HCT116 (cell line): Measurements from ENCODE around the gene PDE9A. TPM values are rescaled to one million over a fixed set of nuclear protein-coding genes. Genes with fewer than 3 reads are reported as not detected.

Experiments used
- ATAC-seq: fragments of 200-7000 bp; cut with Tn5 transposase; 2 replicates; pipeline ENCODE4 v1.9.1; 2020; ENCODE audit warnings: mild to moderate bottlenecking, moderate library complexity
- BruUV-seq: library from RNA; stranded (reverse); fragments of 400-500 nt; replicated peaks from 2 replicates; lab custom pipeline; 2021; lab: Mats Ljungman, UMichigan
- CTCF ChIA-PET: fragments of 300-600 bp; sonication (Branson Sonifier 250); formaldehyde crosslinking; loops from one replicate; lab custom pipeline; 2021; ENCODE audit warnings: antibody characterized with exemption; lab: Charles Lee
- POLR2A ChIA-PET: fragments of 300-600, 350-600 bp; sonication (Branson Sonifier 250); formaldehyde crosslinking; loops from one replicate; lab custom pipeline; 2021; ENCODE audit warnings: antibody characterized with exemption; lab: Charles Lee
- RAD21 ChIA-PET, 2 experiments: fragments of 300-600 bp; sonication (Branson Sonifier 250); formaldehyde crosslinking; loops; one replicate each; lab custom pipeline; 2023; ENCODE audit warnings: low total read pairs in 2 of 2; ENCODE audit not compliant: uncharacterized antibody in 2 of 2, unreplicated experiment in 2 of 2, low non-redundant PET in 1 of 2; lab: Charles Lee
- DNase-seq: peaks from one replicate; pipeline ENCODE4 v3.0.0-alpha.2; 2010; ENCODE audit warnings: low read depth, low spot score
- H2AFZ ChIP-seq: fragments of 200-600 bp; shearing (Covaris generic), sonication (generic); 2 replicates; pipeline ENCODE4 v1.6.1; 2017; ENCODE audit warnings: low read depth, mixed run types, mixed read lengths, antibody characterized with exemption, low read length; ENCODE audit not compliant: poor library complexity, severe bottlenecking
- H3K27ac ChIP-seq: 2 replicates; pipeline ENCODE4 v1.5.1; 2012; ENCODE audit warnings: low read depth, low read length
- H3K27me3 ChIP-seq: fragments of 200-600 bp; sonication (generic); 2 replicates; pipeline ENCODE4 v1.6.1; 2016; ENCODE audit warnings: mixed run types, low read length, mixed read lengths; ENCODE audit not compliant: insufficient read depth
- H3K36me3 ChIP-seq, 2 experiments: fragments of 200-500 bp in 1 of 2; fragments of 200-600 bp in 1 of 2; sonication (Bioruptor generic) in 1 of 2; sonication (generic) in 1 of 2; 2 replicates each; pipeline versions ENCODE4 v1.5.1 to v1.6.1; 2014 to 2016; ENCODE audit warnings: low read length in 2 of 2, inconsistent platforms in 1 of 2, mixed read lengths in 1 of 2, mixed run types in 1 of 2; ENCODE audit not compliant: insufficient read depth in 2 of 2, control insufficient read depth in 1 of 2
- H3K4me1 ChIP-seq, 2 experiments: fragments of 200-600 bp in 1 of 2; sonication (generic) in 1 of 2; 2 replicates each; pipeline versions ENCODE4 v1.5.1 to v1.6.1; 2012 to 2017; ENCODE audit warnings: low read length in 2 of 2, inconsistent platforms in 1 of 2, mild to moderate bottlenecking in 1 of 2, mixed read lengths in 1 of 2, mixed run types in 1 of 2, moderate library complexity in 1 of 2; ENCODE audit not compliant: insufficient read depth in 2 of 2, control insufficient read depth in 1 of 2
- H3K4me2 ChIP-seq: fragments of 200-600 bp; sonication (generic); 2 replicates; pipeline ENCODE4 v1.6.1; 2017; ENCODE audit warnings: mixed run types, low read length, mixed read lengths
- H3K4me3 ChIP-seq, 2 experiments: fragments of 200-600 bp in 1 of 2; sonication (generic) in 1 of 2; replicated peaks in 1 of 2; 2 replicates each; pipeline ENCODE4 v1.5.1; 2011 to 2016; ENCODE audit warnings: low read length in 2 of 2, control low read depth in 1 of 2, low read depth in 1 of 2, mild to moderate bottlenecking in 1 of 2, mixed read lengths in 1 of 2, mixed run types in 1 of 2
- H3K79me2 ChIP-seq: fragments of 200-600 bp; sonication (generic); 2 replicates; pipeline ENCODE4 v1.6.1; 2017; ENCODE audit warnings: mild to moderate bottlenecking, mixed run types, low read length, moderate library complexity, mixed read lengths; ENCODE audit not compliant: insufficient read depth
- H3K9ac ChIP-seq: fragments of 200-600 bp; sonication (generic); 2 replicates; pipeline ENCODE4 v1.6.1; 2016; ENCODE audit warnings: low read length, mixed read lengths
- H3K9me2 ChIP-seq: fragments of 200-600 bp; sonication (generic), shearing (Covaris generic); 2 replicates; pipeline ENCODE4 v1.6.1; 2017; ENCODE audit warnings: mixed run types, mild to moderate bottlenecking, moderate library complexity; ENCODE audit not compliant: insufficient read depth
- H3K9me3 ChIP-seq, 2 experiments: fragments of 200-500 bp in 1 of 2; fragments of 200-600 bp in 1 of 2; sonication (Bioruptor generic) in 1 of 2; sonication (generic) in 1 of 2; 2 replicates each; pipeline ENCODE4 v1.6.1; 2014 to 2017; ENCODE audit warnings: low read length in 2 of 2, mixed read lengths in 2 of 2, inconsistent platforms in 1 of 2, low read depth in 1 of 2, mild to moderate bottlenecking in 1 of 2, mixed run types in 1 of 2, moderate library complexity in 1 of 2; ENCODE audit not compliant: control insufficient read depth in 1 of 2, insufficient read depth in 1 of 2
- H4K20me1 ChIP-seq: fragments of 200-600 bp; sonication (generic), shearing (Covaris generic); 2 replicates; pipeline ENCODE4 v1.6.1; 2017; ENCODE audit warnings: mixed run types, mild to moderate bottlenecking, moderate library complexity; ENCODE audit not compliant: insufficient read depth
- ATF3 ChIP-seq: IDR thresholded peaks from 2 replicates; pipeline ENCODE4 v1.6.1; 2012
- CEBPB ChIP-seq: IDR thresholded peaks from 2 replicates; pipeline ENCODE4 v1.6.1; 2012; ENCODE audit warnings: low read depth
- EGR1 ChIP-seq: IDR thresholded peaks from 2 replicates; pipeline ENCODE4 v1.6.1; 2012; ENCODE audit warnings: low read depth
- ELF1 ChIP-seq: IDR thresholded peaks from 2 replicates; pipeline ENCODE4 v1.6.1; 2012; ENCODE audit warnings: low read depth, borderline replicate concordance
- EZH2 ChIP-seq: fragments of 200-600 bp; sonication (generic); IDR thresholded peaks from 2 replicates; pipeline ENCODE4 v1.6.1; 2017; ENCODE audit warnings: antibody characterized with exemption, mixed run types
- EZH2phosphoT487 ChIP-seq: fragments of 200-600 bp; IDR thresholded peaks from 2 replicates; pipeline ENCODE4 v1.6.1; 2018; ENCODE audit warnings: antibody characterized with exemption, borderline replicate concordance
- FOSL1 ChIP-seq: IDR thresholded peaks from 2 replicates; pipeline ENCODE4 v1.6.1; 2012; ENCODE audit warnings: low read depth
- JUND ChIP-seq: IDR thresholded peaks from 2 replicates; pipeline ENCODE4 v1.6.1; 2012
- POLR2A ChIP-seq: IDR thresholded peaks from 2 replicates; pipeline ENCODE4 v1.7.0; 2011; ENCODE audit warnings: borderline replicate concordance; ENCODE audit not compliant: insufficient read depth, insufficient read length; ENCODE audit errors: extremely low read depth
- POLR2AphosphoS5 ChIP-seq: IDR thresholded peaks from 2 replicates; pipeline ENCODE4 v1.6.1; 2011; ENCODE audit warnings: mild to moderate bottlenecking, low read depth, low read length, moderate library complexity
- RAD21 ChIP-seq: IDR thresholded peaks from 2 replicates; pipeline ENCODE4 v1.6.1; 2012; ENCODE audit warnings: low read depth, mild to moderate bottlenecking
- SP1 ChIP-seq: IDR thresholded peaks from 2 replicates; pipeline ENCODE4 v1.6.1; 2012; ENCODE audit warnings: low read depth
- YY1 ChIP-seq: IDR thresholded peaks from 2 replicates; pipeline ENCODE4 v1.6.1; 2011; ENCODE audit warnings: low read length, low read depth, moderate library complexity, mild to moderate bottlenecking; ENCODE audit not compliant: insufficient replicate concordance; ENCODE audit errors: extremely low read depth
- ZBTB33 ChIP-seq: IDR thresholded peaks from 2 replicates; pipeline ENCODE4 v1.6.1; 2011; ENCODE audit warnings: mild to moderate bottlenecking, low read length, moderate library complexity; ENCODE audit not compliant: insufficient replicate concordance; ENCODE audit errors: extremely low read depth
- ZFX ChIP-seq: fragments of 450-650 bp; IDR thresholded peaks from 2 replicates; pipeline ENCODE4 v1.6.1; 2017
- ZNF274 ChIP-seq: fragments of 200-500 bp; sonication (Bioruptor generic); IDR thresholded peaks from 2 replicates; pipeline ENCODE4 v1.6.1; 2014; ENCODE audit warnings: mild to moderate bottlenecking, low read depth, low read length, inconsistent platforms
- intact Hi-C: fragments of 100-400 bp; cut with micrococcal nuclease; formaldehyde crosslinking; loops from 2 replicates; pipeline ENCODE4 v1.10.0; 2022
- total RNA-seq: library from RNA; stranded (reverse); gene quantifications from one replicate; pipeline ENCODE4 v1.2.1, GENCODE V29; 2021; ENCODE audit not compliant: unreplicated experiment
- TF ChIP-seq, protein P1 (sequence below), 3 experiments: fragments of 200-600 bp in 1 of 3; sonication (generic) in 1 of 3; IDR thresholded peaks in 2 of 3; conservative IDR thresholded peaks in 1 of 3; 2 replicates each; pipeline ENCODE4 v1.5.1; 2012 to 2017; ENCODE audit warnings: low read depth in 2 of 3, low read length in 2 of 3, antibody characterized with exemption in 1 of 3, borderline replicate concordance in 1 of 3, control low read depth in 1 of 3, mild to moderate bottlenecking in 1 of 3, mixed read lengths in 1 of 3, mixed run types in 1 of 3, moderate library complexity in 1 of 3; ENCODE audit not compliant: insufficient read depth in 1 of 3
- TF ChIP-seq, protein P2 (sequence below): IDR thresholded peaks from 2 replicates; pipeline ENCODE4 v1.6.1; 2012
- TF ChIP-seq, protein P3 (sequence below): IDR thresholded peaks from 2 replicates; pipeline ENCODE4 v1.6.1; 2012; ENCODE audit warnings: low read depth

The PDE9A gene
- total RNA-seq, 1 experiment from 2014 or later = 31.4 TPM

GRCh38 chr21:42704861-42705260 is 51.4 kb downstream of the PDE9A start:
- Histone ChIP-seq H3K27ac (no peak overlapping the region), H3K9ac (no peak overlapping the region), H2AFZ (no peak overlapping the region), H3K4me1 (no peaks in the 10 kb centered on the region), H3K4me2 (no peak overlapping the region), H3K4me3 (no peak overlapping the region), H4K20me1 (no peaks in the 10 kb centered on the region), H3K9me3 (peaks cover 0 to 10% of the 10 kb centered on the region in 2 experiments; a peak in 1 of 4 replicates), H3K79me2 (no peaks in the 10 kb centered on the region), H3K9me2 (no peaks in the 10 kb centered on the region), H3K36me3 (0 out of 4 replicates have a peak, but pooled peaks cover 0 to 2% of the 10 kb centered on the region in 2 experiments)
- DNase-seq (no peak), ATAC-seq (no peak)
- ChIA-PET CTCF (no interaction called here), RAD21 (no interaction called here)
- BruUV-seq = no TSS peak
- intact Hi-C loops = no loop called here
- TF ChIP-seq, protein P1, sequence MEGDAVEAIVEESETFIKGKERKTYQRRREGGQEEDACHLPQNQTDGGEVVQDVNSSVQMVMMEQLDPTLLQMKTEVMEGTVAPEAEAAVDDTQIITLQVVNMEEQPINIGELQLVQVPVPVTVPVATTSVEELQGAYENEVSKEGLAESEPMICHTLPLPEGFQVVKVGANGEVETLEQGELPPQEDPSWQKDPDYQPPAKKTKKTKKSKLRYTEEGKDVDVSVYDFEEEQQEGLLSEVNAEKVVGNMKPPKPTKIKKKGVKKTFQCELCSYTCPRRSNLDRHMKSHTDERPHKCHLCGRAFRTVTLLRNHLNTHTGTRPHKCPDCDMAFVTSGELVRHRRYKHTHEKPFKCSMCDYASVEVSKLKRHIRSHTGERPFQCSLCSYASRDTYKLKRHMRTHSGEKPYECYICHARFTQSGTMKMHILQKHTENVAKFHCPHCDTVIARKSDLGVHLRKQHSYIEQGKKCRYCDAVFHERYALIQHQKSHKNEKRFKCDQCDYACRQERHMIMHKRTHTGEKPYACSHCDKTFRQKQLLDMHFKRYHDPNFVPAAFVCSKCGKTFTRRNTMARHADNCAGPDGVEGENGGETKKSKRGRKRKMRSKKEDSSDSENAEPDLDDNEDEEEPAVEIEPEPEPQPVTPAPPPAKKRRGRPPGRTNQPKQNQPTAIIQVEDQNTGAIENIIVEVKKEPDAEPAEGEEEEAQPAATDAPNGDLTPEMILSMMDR (IDR thresholded peaks at IDR 0.05 in 2 of 3, conservative IDR thresholded peaks at IDR 0.05 in 1 of 3; ENCODE audit: borderline replicate concordance in 1 of 3, insufficient read depth in 1 of 3, low read depth in 2 of 3, low read length in 2 of 3) = no peak
- no peak for TF ChIP-seq FOSL1
- TF ChIP-seq, protein P2, sequence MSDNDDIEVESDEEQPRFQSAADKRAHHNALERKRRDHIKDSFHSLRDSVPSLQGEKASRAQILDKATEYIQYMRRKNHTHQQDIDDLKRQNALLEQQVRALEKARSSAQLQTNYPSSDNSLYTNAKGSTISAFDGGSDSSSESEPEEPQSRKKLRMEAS = no peak
- no peak for TF ChIP-seq ATF3
- TF ChIP-seq ZNF274 = no peak
- no peak for TF ChIP-seq EZH2
- TF ChIP-seq EGR1 = no peak
- no peak for TF ChIP-seq RAD21
- TF ChIP-seq EZH2phosphoT487 = no peak
- TF ChIP-seq ELF1 = no peak
- TF ChIP-seq CEBPB = no peak
- no peak for TF ChIP-seq YY1
- TF ChIP-seq JUND = no peak
- no peak for TF ChIP-seq ZBTB33
- no peak for TF ChIP-seq POLR2AphosphoS5
- TF ChIP-seq SP1 = no peak
- TF ChIP-seq, protein P3, sequence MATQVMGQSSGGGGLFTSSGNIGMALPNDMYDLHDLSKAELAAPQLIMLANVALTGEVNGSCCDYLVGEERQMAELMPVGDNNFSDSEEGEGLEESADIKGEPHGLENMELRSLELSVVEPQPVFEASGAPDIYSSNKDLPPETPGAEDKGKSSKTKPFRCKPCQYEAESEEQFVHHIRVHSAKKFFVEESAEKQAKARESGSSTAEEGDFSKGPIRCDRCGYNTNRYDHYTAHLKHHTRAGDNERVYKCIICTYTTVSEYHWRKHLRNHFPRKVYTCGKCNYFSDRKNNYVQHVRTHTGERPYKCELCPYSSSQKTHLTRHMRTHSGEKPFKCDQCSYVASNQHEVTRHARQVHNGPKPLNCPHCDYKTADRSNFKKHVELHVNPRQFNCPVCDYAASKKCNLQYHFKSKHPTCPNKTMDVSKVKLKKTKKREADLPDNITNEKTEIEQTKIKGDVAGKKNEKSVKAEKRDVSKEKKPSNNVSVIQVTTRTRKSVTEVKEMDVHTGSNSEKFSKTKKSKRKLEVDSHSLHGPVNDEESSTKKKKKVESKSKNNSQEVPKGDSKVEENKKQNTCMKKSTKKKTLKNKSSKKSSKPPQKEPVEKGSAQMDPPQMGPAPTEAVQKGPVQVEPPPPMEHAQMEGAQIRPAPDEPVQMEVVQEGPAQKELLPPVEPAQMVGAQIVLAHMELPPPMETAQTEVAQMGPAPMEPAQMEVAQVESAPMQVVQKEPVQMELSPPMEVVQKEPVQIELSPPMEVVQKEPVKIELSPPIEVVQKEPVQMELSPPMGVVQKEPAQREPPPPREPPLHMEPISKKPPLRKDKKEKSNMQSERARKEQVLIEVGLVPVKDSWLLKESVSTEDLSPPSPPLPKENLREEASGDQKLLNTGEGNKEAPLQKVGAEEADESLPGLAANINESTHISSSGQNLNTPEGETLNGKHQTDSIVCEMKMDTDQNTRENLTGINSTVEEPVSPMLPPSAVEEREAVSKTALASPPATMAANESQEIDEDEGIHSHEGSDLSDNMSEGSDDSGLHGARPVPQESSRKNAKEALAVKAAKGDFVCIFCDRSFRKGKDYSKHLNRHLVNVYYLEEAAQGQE = no peak
- no peak for TF ChIP-seq POLR2A
- TF ChIP-seq ZFX = no peak
- TF ChIP-seq, all 23 proteins: peak for 0
- POLR2A ChIA-PET = no interaction called here
- H3K27me3 ChIP-seq = no peaks in the 10 kb centered on the region
